SIG-M5 treated with dmso at 0.1 percent for 504 hours (cell line): ENCODE results near the gene PEX14.
"Not testable (repeated sequence)": the region's sequence is repeated elsewhere in the genome, so short reads cannot be mapped to it uniquely, and the experiment has no call there.

Source experiments
- DNase-seq: peaks from one replicate; lab custom pipeline; 2025; ENCODE audit not compliant: unreplicated experiment; lab: John Stamatoyannopoulos, UW

Gene PEX14

GRCh38 chr1:10474613-10475507, at the start of gene PEX14:
TSS of gene PEX14 (plus strand) at chr1:10474950. CDS start at chr1:10474967, 17 bp downstream.
- DNase-seq: peak; percentile 86

GRCh38 chr1:10425826-10426534, 48.8 kb upstream of the PEX14 start:
- DNase-seq: not testable (repeated sequence)

DNA sequence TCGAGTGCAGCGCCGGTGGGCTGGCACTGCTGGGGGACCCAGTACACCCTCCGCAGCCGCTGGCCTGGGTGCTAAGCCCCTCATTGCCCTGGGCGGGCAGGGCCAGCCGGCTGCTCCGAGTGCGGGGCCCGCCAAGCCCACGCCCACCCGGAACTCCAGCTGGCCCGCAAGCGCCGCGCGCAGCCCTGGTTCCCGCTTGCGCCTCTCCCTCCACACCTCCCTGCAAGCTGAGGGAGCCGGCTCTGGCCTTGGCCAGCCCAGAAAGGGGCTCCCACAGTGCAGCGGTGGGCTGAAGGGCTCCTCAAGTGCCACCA, 48.3 kb upstream of the PEX14 start:
- DNase-seq: not testable (repeated sequence)

GRCh38 chr1:10428984-10429383, 45.8 kb upstream of the PEX14 start:
- no peak for DNase-seq

- peak; percentile 23 for DNase-seq
Measured at GRCh38 chr1:10429868-10430215, 44.9 kb upstream of the PEX14 start.

DNA sequence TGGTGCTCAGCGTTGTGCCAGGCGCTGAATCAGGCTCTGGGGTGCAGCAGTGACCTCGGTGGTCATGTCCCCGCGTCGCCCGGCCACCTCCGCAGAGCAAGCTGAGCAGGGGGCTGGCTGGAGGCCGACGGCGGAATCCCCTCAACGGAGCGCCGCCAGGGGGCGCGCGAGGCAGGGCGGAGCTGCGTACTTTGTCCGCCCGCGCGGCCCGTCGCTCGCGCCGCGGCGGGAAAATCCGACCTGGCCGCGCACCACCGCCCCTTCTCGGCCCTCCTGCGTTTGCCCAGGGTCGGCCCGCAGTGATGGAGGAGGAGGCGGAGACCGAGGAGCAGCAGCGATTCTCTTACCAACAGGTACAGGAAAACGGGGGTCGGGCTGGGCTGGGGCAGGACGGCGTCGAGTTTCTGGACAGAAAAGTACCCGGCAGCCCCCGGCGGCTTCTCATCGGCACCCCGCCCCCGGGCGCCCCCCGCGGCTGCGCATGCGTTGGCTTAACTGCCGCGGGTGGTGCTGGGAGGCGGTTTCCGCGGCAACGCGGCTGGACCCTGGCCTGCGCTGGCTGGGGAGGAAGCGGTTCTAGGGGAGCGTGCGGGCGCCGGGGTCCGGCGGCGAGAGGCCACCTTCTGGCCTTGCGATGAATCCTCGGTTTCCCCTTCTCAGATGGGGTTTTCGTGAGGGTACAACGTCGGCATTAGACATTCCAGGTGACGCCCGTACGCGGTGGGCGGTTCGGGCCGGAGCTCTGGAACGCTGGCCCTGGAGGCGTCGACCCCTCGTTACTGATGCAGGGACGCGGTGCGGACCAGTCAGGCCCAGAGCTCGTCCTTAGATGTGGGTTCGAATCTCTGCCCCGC, 44.3 kb upstream of the PEX14 start, which contains the start of gene CENPS:
TSS of gene CENPS (plus strand) at position 218 of the 854 bp plus-strand sequence. CDS start at position 303, 85 bp downstream.
- DNase-seq: peak; percentile 79

GRCh38 chr1:10431070-10431730, 43.5 kb upstream of the PEX14 start:
- DNase-seq: peak; percentile 26

DNA sequence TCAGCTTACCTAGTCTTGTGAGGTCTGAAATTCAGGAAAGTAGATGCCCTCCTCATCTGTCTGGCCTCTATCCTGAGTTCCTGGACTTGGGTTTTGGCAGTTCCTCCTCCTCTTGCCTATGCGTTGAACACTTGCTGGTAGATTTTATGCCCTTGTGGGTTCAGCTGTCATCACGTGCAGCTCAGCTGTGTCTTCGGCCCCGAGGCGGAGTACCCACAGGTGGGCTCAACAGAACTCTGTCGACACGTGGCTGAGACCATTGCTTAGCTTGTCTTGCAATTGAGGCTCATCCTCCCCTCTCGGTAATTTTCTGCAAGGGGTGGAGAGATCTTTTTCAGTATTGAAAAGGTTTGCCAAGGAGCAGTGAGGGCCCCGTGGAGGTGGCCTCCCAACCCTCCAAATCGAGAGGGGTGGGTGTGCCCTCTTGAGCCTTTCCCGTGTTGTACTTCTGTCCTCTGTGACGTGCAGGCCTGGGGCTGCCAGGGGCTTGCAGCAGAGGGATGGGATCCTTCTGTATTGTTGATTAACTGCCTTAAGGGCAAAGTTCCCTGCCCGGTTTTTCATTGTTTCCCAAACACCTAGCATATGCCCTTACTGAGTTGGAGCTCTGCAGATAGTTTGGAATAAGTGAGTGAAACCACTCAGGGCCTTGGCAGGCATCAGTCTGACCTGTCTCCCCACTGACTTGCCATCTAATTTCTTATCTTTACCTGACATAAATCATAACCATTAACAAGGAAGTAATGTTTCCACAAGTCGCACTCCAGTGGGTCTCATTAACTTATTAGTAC, 41.6 kb upstream of the PEX14 start:
- no peak for DNase-seq

- DNase-seq: no peak
Measured at GRCh38 chr1:10433790-10434189, 41.0 kb upstream of the PEX14 start.

- DNase-seq: no peak
Measured at GRCh38 chr1:10434590-10434989, 40.2 kb upstream of the PEX14 start.

DNA sequence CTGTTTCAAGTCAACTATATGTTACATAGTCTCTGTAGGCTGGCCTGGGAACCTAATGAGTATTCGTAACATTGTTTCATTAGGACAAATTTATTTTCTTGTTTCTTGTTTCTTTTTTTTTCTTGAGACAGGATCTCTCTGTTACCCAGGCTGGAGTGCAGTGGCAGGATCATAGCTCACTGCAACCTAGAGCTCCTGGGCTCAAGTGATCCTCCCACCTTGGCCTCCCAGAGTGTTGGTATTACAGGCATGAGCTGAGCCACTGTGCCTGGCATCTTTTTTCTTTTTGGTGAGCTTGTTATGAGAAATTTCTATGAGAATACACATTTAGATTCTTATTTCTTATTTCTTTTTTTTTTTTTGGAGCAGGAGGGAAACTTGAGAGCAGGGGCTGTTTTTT, 37.7 kb upstream of the PEX14 start:
- no peak for DNase-seq

DNA sequence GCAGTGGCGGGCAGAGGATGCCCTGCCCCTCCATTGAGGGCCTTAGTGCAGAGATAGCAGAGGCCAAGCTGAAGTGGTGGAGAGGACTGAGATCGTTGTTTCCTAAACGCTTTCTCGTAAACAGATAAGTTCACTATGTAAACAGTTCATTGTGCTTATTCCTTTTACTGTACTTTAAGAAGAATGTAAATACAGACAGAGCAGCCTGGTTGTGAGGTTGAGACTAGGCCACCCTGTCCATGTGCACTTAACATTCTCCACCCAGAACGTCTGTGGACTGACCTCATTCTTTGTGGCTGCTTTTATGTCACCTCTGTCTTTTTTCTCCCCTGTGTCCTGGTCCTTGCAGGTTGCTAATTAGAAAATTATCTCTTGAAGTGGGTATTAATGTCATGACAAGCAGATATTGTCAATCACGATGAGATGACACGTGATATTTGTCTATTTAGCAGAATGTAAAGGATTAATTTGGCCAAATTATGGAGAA, 36.0 kb upstream of the PEX14 start:
- no peak for DNase-seq

DNA sequence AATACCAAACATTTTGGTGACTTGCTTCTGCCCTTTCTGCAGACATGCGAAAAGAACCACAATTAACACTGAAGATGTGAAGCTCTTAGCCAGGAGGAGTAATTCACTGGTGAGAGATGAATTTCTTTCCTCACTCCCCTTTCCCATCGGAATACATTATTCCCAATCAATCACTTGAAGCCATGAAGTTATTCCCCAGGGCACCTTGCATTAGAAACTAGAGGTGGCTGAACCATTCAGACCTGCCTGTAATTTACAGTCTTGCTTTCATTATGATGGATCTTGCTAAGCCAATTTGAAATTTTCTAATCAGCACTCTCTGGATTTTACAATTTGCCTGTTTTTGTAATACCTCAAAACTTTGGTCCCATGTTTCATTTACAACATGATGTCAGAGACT, 34.4 kb upstream of the PEX14 start:
- DNase-seq: no peak

- DNase-seq: no peak
Measured at GRCh38 chr1:10440794-10441193, 34.0 kb upstream of the PEX14 start.

DNA sequence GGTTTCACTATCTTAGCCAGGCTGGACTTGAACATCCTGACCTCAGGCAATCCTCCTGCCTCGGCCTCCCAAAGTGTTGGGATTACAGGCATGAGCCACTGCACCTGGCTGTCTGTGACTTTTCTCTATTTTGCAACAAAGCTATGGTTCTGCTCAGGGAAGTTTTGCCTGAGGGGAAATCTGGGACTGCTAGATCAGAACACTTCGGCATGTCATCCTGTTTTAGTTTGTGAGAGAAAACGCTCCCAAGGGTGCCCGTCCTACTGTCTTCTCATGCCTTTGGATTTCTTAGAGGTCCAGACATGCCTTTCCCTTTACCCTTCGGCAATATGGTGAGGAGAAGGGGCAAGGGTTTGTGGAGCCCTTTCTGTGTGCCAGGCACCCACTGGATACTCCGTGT, 30.5 kb upstream of the PEX14 start:
- DNase-seq: no peak

GRCh38 chr1:10444795-10445397, 29.9 kb upstream of the PEX14 start:
- DNase-seq: no peak

DNA sequence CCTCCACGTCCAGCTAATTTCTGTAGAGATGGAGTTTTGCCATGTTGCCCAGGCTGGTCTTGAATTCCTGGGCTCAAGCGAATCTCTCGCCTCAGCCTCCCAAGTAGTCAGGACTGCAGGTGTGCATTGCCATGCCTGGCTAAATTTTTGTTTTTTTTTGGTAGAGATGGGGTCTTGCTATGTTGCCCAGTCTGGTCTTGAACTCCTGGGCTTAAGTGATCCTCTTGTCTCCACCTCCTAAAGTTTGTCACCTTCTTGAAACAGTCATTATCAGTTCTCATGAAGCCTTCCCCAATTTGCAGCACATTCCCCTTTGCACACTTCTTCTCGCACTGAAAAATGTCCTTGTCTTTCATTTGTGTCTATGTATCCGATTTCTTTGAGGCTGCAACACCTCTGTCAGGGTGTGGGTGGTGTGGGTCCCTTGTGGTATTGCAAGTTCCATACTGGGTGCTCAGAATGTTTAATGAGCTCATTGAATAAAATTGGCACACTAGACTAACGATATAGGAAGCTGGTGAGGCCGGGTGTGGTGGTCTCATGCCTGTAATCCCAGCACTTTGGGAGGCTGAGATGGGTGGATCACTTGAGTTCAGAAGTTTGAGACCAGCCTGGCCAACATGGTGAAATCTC, 27.8 kb upstream of the PEX14 start:
- no peak for DNase-seq

DNA sequence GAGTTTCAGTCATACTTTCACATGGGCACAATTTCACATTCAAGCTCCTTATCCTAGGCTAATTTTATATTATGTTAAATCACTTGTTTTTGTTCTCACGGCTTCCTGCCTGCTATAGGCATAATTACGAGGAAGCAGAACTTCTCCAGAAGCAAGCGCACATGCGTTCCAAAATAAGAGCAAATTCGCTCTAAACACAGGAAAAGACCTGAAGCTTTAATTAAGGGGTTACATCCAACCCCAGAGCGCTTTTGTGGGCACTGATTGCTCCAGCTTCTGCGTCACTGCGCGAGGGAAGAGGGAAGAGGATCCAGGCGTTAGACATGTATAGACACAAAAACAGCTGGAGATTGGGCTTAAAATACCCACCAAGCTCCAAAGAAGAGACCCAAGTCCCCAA, 25.0 kb upstream of the PEX14 start, which contains the start of gene CORT:
TSS of gene CORT (plus strand) at position 281 of the 400 bp plus-strand sequence. CDS start 193 bp downstream, outside the sequence.
- no peak for DNase-seq
